K562 (cell line): ENCODE results near the gene RNF215. TPM values are rescaled to one million over a fixed set of nuclear protein-coding genes. Genes with fewer than 3 reads are reported as not detected.

Experiments
- ATAC-seq: fragments of 200-7000 bp; cut with Tn5 transposase; 3 replicates; pipeline ENCODE4 v1.9.1; 2020; ENCODE audit warnings: moderate library complexity
- BruUV-seq: library from RNA; stranded (reverse); fragments of 400-500 nt; replicated peaks from 2 replicates; lab custom pipeline; 2021; lab: Mats Ljungman, UMichigan
- CTCF ChIA-PET: fragments of 300-600 bp; formaldehyde crosslinking; extraction: SDS; loops from one replicate; lab custom pipeline; 2021; ENCODE audit warnings: low intra/inter-chr PET ratio; lab: Yijun Ruan, JAX
- POLR2A ChIA-PET: fragments of 300-600, 350-650 bp; sonication (Branson Sonifier 250); formaldehyde crosslinking; extraction: SDS; loops from one replicate; lab custom pipeline; 2021; ENCODE audit warnings: antibody characterized with exemption, inconsistent platforms; lab: Yijun Ruan, JAX
- DNase-seq, 4 experiments: peaks; one replicate each; pipeline versions ENCODE4 v3.0.0 to v3.0.0-alpha.2; 2011 to 2018; ENCODE audit warnings: low spot score in 3 of 4, mixed read lengths in 3 of 4; ENCODE audit errors: extremely low read depth in 1 of 4
- FAIRE-seq: peaks from 2 replicates; lab custom pipeline; 2011; peaks lifted over from hg19 to GRCh38; lab: Jason Lieb, UNC
- H2AFZ ChIP-seq: 2 replicates; pipeline ENCODE4 v1.6.0; 2011; ENCODE audit warnings: low read depth, low read length, control low read depth, inconsistent platforms
- H3K27ac ChIP-seq: fragments of 200-600 bp; 3 replicates; pipeline ENCODE4 v1.8.0; 2011; ENCODE audit warnings: low read depth, mild to moderate bottlenecking, control low read depth, inconsistent platforms, low read length, moderate library complexity, mixed read lengths; ENCODE audit errors: extremely low read depth
- H3K27me3 ChIP-seq, 2 experiments: fragments of 300-600 bp in 1 of 2; 2 replicates in 1 of 2; 3 replicates in 1 of 2; pipeline versions ENCODE4 v1.6.0 to v1.8.0; 2011; ENCODE audit warnings: inconsistent platforms in 2 of 2, low read length in 2 of 2, mild to moderate bottlenecking in 1 of 2, mixed read lengths in 1 of 2, moderate library complexity in 1 of 2; ENCODE audit not compliant: control insufficient read depth in 2 of 2, insufficient read depth in 2 of 2
- H3K36me3 ChIP-seq: fragments of 300-600 bp; 3 replicates; pipeline ENCODE4 v1.8.0; 2011; ENCODE audit warnings: mild to moderate bottlenecking, low read length, inconsistent platforms; ENCODE audit not compliant: control insufficient read depth, insufficient read depth
- H3K4me1 ChIP-seq, 2 experiments: fragments of 200-600 bp in 1 of 2; replicated peaks in 1 of 2; 2 replicates in 1 of 2; 3 replicates in 1 of 2; pipeline versions ENCODE4 v1.5.1 to v1.8.0; 2011; ENCODE audit warnings: inconsistent platforms in 2 of 2, low read length in 2 of 2, mild to moderate bottlenecking in 1 of 2, mixed read lengths in 1 of 2, moderate library complexity in 1 of 2; ENCODE audit not compliant: control insufficient read depth in 2 of 2, insufficient read depth in 2 of 2
- H3K4me2 ChIP-seq: 2 replicates; pipeline ENCODE4 v1.6.1; 2011; ENCODE audit warnings: low read length, control low read depth, inconsistent platforms, mixed read lengths; ENCODE audit not compliant: insufficient read depth
- H3K4me3 ChIP-seq: fragments of 200-600 bp; sonication (generic), shearing (Covaris generic); 2 replicates; pipeline ENCODE4 v1.5.1; 2016; ENCODE audit warnings: control low read depth, inconsistent platforms
- H3K79me2 ChIP-seq: fragments of 200-600 bp; 3 replicates; pipeline ENCODE4 v1.8.0; 2011; ENCODE audit warnings: low read length, inconsistent platforms; ENCODE audit not compliant: control insufficient read depth, insufficient read depth
- H3K9ac ChIP-seq, 2 experiments: 2 replicates each; pipeline versions ENCODE4 v1.6.0 to v1.6.1; 2011; ENCODE audit warnings: low read depth in 2 of 2, low read length in 2 of 2, control low read depth in 1 of 2, inconsistent platforms in 1 of 2, mild to moderate bottlenecking in 1 of 2, mixed read lengths in 1 of 2; ENCODE audit not compliant: insufficient read depth in 1 of 2
- H3K9me1 ChIP-seq: one replicate; pipeline ENCODE4 v1.6.0; 2011; ENCODE audit warnings: inconsistent platforms, mild to moderate bottlenecking, low read length, moderate library complexity; ENCODE audit not compliant: control insufficient read depth, insufficient read depth
- H3K9me3 ChIP-seq: replicated peaks from 2 replicates; pipeline ENCODE4 v1.5.1; 2011; ENCODE audit warnings: low read depth, low read length, inconsistent platforms; ENCODE audit not compliant: control insufficient read depth, insufficient read depth
- H4K20me1 ChIP-seq: replicated peaks from 2 replicates; pipeline ENCODE4 v1.6.1; 2011; ENCODE audit warnings: low read length, inconsistent platforms, mixed read lengths; ENCODE audit not compliant: control insufficient read depth, insufficient read depth
- ARHGAP35 ChIP-seq: fragments of 450-650 bp; IDR thresholded peaks from 2 replicates; pipeline ENCODE4 v1.6.1; 2018; ENCODE audit not compliant: partially characterized antibody
- ESRRA ChIP-seq: fragments of 450-650 bp; IDR thresholded peaks from 2 replicates; pipeline ENCODE4 v1.6.1; 2014; ENCODE audit warnings: low read depth, mild to moderate bottlenecking, moderate library complexity, borderline replicate concordance
- GTF2A2 ChIP-seq: IDR thresholded peaks from 2 replicates; pipeline ENCODE4 v1.6.1; 2016; ENCODE audit warnings: mild to moderate bottlenecking, missing genetic modification characterization, missing compliant biosample characterization
- MEF2A ChIP-seq: IDR thresholded peaks from 2 replicates; pipeline ENCODE4 v1.6.1; 2011; ENCODE audit warnings: low read depth, mild to moderate bottlenecking, low read length, moderate library complexity; ENCODE audit not compliant: control insufficient read depth
- MEIS2 ChIP-seq: fragments of 450-650 bp; IDR thresholded peaks from 2 replicates; pipeline ENCODE4 v1.6.1; 2014; ENCODE audit warnings: mild to moderate bottlenecking; ENCODE audit not compliant: partially characterized antibody
- PHB2 ChIP-seq: fragments of 450-650 bp; IDR thresholded peaks from 2 replicates; pipeline ENCODE4 v1.6.1; 2017; ENCODE audit warnings: low read depth
- ZNF717 ChIP-seq: fragments of 250-450 bp; sonication (Bioruptor Pico); IDR thresholded peaks from 2 replicates; pipeline ENCODE4 v1.5.0; 2021
- WGBS: fragments of 100-300 bp; shearing (Covaris generic); methylation state at CpG from one replicate; pipeline ENCODE4 v1.1.6; 2016; ENCODE audit warnings: low coverage, mixed read lengths; ENCODE audit not compliant: insufficient coverage; ENCODE audit errors: missing lambda C conversion rate; 5-methylcytosine and 5-hydroxymethylcytosine counted together
- in situ Hi-C: fragments of 300-500 bp; cut with MboI; formaldehyde crosslinking; loops from 4 replicates; pipeline ENCODE4 v1.15.0; 2018; ENCODE audit warnings: inconsistent platforms, mixed read lengths
- intact Hi-C: fragments of 100-400 bp; cut with micrococcal nuclease; formaldehyde crosslinking; loops from 2 replicates; pipeline ENCODE4 v1.14.2; 2022
- polyA plus RNA-seq, 8 experiments: library from polyadenylated mRNA; depleted of rRNA in 4 of 8; stranded (reverse) in 5 of 8; unstranded in 3 of 8; fragments of >200 nt; fragmentation: Nextera tagmentation in 2 of 8; fragmentation: Illumina TruSeq in 1 of 8; extraction: Ambion mirVana in 2 of 8; extraction: Trizol in 1 of 8; gene quantifications; 2 replicates each; pipeline versions ENCODE4 v1.2.1 to v1.2.3, GENCODE V29; 2011 to 2014; ENCODE audit warnings: inconsistent platforms in 1 of 8, missing spikeins in 1 of 8
- total RNA-seq, 7 experiments: library from RNA; depleted of rRNA in 6 of 7; stranded (reverse); fragments of >200 nt in 6 of 7; fragmentation: Illumina TruSeq in 2 of 7; extraction: Trizol in 2 of 7; gene quantifications; 2 replicates each; pipeline versions ENCODE4 v1.2.1 to v1.2.3, GENCODE V29; 2011 to 2021; ENCODE audit warnings: low replicate concordance in 1 of 7
- TF ChIP-seq, protein P1 (sequence below): fragments of 450-650 bp; IDR thresholded peaks from 2 replicates; pipeline ENCODE4 v1.6.1; 2018; ENCODE audit warnings: mild to moderate bottlenecking, low read depth; ENCODE audit not compliant: partially characterized antibody
- TF ChIP-seq, protein P2 (sequence below), 2 experiments: IDR thresholded peaks in 1 of 2; conservative IDR thresholded peaks in 1 of 2; 2 replicates each; pipeline ENCODE4 v1.6.1; 2016; ENCODE audit warnings: low read depth in 2 of 2, mild to moderate bottlenecking in 1 of 2, missing compliant biosample characterization in 1 of 2, missing genetic modification characterization in 1 of 2, moderate library complexity in 1 of 2
- TF ChIP-seq, protein P3 (sequence below): fragments of 450-650 bp; IDR thresholded peaks from 2 replicates; pipeline ENCODE4 v1.6.1; 2016

RNF215 gene
- total and polyA plus RNA-seq, 9 of the 15 experiments (the other 6 are each of a cell fraction or from before 2014, with no cell fraction given): 0.08 to 9.8 (median 2.7) TPM

DNA sequence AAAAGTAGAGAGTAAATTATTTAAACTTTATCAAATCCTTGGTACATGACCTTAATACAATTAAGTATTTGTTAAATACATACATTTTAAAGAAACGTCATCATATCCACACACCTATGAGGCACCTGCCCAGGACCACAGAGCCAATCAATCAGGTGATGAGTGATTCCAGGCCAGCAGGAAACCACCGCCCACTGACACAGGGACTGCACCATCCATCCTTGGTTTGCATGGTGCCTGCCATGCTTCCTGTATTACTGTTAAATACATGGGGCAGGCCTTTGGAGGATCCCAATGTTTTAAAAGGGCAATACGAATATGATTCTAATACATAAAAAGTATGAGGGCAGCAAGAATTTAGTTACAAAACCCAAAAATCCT lies 53.5 kb downstream of the RNF215 start (continued):
- TF ChIP-seq ZNF717 (CRISPR knock-in tag): no peak
- TF ChIP-seq, protein P1, sequence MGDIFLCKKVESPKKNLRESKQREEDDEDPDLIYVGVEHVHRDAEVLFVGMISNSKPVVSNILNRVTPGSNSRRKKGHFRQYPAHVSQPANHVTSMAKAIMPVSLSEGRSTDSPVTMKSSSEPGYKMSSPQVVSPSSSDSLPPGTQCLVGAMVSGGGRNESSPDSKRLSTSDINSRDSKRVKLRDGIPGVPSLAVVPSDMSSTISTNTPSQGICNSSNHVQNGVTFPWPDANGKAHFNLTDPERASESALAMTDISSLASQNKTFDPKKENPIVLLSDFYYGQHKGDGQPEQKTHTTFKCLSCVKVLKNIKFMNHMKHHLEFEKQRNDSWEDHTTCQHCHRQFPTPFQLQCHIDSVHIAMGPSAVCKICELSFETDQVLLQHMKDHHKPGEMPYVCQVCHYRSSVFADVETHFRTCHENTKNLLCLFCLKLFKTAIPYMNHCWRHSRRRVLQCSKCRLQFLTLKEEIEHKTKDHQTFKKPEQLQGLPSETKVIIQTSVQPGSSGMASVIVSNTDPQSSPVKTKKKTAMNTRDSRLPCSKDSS: no peak

DNA sequence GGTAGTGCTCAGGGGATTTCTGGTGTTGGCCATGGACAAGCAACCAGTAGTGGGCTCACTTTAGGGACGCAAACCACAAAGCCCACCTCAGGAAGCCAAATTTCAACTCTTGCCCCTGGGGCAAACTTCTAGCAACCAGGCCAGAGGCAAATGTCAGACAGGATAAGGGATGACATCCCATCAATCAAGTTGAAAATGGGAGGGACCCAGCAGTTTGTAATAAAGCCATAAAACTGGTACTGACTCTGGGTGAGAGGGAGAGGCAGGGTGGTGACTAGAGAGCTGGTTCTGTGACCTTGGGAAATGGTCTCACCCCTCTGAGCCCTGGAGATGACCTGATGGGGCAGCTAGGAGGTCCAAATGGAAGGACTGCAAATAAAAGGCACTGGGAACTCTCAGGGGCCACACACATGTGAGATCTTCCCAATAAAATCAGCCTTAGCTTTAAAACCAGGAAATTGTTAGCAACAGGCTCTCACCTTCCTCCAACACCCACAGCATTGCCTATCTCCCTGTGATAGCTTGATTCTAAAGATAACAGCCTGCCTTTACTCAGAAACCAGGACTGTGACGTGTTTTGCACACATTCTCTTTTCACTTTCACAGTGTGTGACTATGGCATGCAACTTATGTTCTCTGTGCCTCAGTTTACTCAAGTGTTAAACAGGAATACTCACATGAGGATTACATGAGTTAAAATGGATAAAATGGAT lies 54.1 kb downstream of the RNF215 start:
- Histone ChIP-seq H3K4me3 (no peak overlapping the region), H3K36me3 (peaks cover 74% of the 10 kb centered on the region), H3K9ac (peak overlapping the region in 1 of 2 experiments; percentile 17; a peak in 1 of 4 replicates), H3K27ac (no peak overlapping the region), H3K9me3 (no peaks in the 10 kb centered on the region), H2AFZ (no peak overlapping the region), H4K20me1 (no peaks in the 10 kb centered on the region), H3K4me1 (peaks cover 6 to 10% of the 10 kb centered on the region in 2 experiments; a peak in 3 of 5 replicates), H3K9me1 (no peaks in the 10 kb centered on the region), H3K79me2 (no peaks in the 10 kb centered on the region), H3K4me2 (no peak overlapping the region), H3K27me3 (no peaks in the 10 kb centered on the region)
- peak; percentile 72 for ATAC-seq
- intact Hi-C loops: no loop called here
- ChIA-PET POLR2A (interaction anchor here (0.8 kb wide), 1 partner anchor 15 kb away, joined by 4 read pairs; no protein-coding TSS in a partner anchor), CTCF (no interaction called here)
- TF ChIP-seq, protein P2, sequence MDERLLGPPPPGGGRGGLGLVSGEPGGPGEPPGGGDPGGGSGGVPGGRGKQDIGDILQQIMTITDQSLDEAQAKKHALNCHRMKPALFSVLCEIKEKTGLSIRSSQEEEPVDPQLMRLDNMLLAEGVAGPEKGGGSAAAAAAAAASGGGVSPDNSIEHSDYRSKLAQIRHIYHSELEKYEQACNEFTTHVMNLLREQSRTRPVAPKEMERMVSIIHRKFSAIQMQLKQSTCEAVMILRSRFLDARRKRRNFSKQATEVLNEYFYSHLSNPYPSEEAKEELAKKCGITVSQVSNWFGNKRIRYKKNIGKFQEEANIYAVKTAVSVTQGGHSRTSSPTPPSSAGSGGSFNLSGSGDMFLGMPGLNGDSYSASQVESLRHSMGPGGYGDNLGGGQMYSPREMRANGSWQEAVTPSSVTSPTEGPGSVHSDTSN (CRISPR knock-in tag; IDR thresholded peaks at IDR 0.05; ENCODE audit: low read depth): peak; percentile 49
- TF ChIP-seq, protein P2 (tag; conservative IDR thresholded peaks at IDR 0.05; ENCODE audit: low read depth): peak; percentile 88
- TF ChIP-seq ESRRA (0 out of 2 replicates have a peak, but pooled peaks have one; percentile 18), ARHGAP35 (no peak), PHB2 (no peak), GTF2A2 (no peak), MEF2A (no peak), MEIS2 (peak; percentile 94)
- TF ChIP-seq, protein P3, sequence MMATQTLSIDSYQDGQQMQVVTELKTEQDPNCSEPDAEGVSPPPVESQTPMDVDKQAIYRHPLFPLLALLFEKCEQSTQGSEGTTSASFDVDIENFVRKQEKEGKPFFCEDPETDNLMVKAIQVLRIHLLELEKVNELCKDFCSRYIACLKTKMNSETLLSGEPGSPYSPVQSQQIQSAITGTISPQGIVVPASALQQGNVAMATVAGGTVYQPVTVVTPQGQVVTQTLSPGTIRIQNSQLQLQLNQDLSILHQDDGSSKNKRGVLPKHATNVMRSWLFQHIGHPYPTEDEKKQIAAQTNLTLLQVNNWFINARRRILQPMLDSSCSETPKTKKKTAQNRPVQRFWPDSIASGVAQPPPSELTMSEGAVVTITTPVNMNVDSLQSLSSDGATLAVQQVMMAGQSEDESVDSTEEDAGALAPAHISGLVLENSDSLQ: peak; percentile 92
- no peak for FAIRE-seq
- 63% methylated on average over 2 of the region's 2 CpGs for WGBS
- in situ Hi-C loops: no loop called here
- BruUV-seq: no TSS peak
- DNase-seq: no peak
